SK-N-SH treated with all-trans-retinoic acid at 6 μM for 48 hours (cell line): ENCODE measurements around the gene TKT.

Experiments used
- CSDC2 ChIP-seq: fragments of 250-450 bp; sonication (Bioruptor Pico); IDR thresholded peaks from 2 replicates; pipeline ENCODE4 v1.5.0; 2020; ENCODE audit warnings: mild to moderate bottlenecking, moderate library complexity
- CSRNP3 ChIP-seq: fragments of 250-450 bp; sonication (Bioruptor Pico); IDR thresholded peaks from 2 replicates; pipeline ENCODE4 v1.5.1; 2021; ENCODE audit warnings: mild to moderate bottlenecking, moderate library complexity
- ISL1 ChIP-seq: fragments of 250-450 bp; sonication (Bioruptor Pico); IDR thresholded peaks from 2 replicates; pipeline ENCODE4 v2.1.2; 2022; ENCODE audit warnings: mild to moderate bottlenecking, moderate library complexity
- OSR1 ChIP-seq: fragments of 250-450 bp; sonication (Bioruptor Pico); IDR thresholded peaks from 2 replicates; pipeline ENCODE4 v1.8.0; 2022; ENCODE audit warnings: moderate library complexity, mild to moderate bottlenecking, inconsistent platforms
- RARB ChIP-seq: fragments of 250-450 bp; sonication (Bioruptor Pico); IDR thresholded peaks from 2 replicates; pipeline ENCODE4 v1.8.0; 2021; ENCODE audit warnings: mild to moderate bottlenecking, moderate library complexity
- TSHZ2 ChIP-seq: fragments of 250-450 bp; sonication (Bioruptor Pico); IDR thresholded peaks from 2 replicates; pipeline ENCODE4 v1.5.0; 2020; ENCODE audit warnings: mild to moderate bottlenecking, moderate library complexity
- ZC3H10 ChIP-seq: fragments of 250-450 bp; sonication (Bioruptor Pico); IDR thresholded peaks from 2 replicates; pipeline ENCODE4 v1.5.1; 2021; ENCODE audit warnings: mild to moderate bottlenecking, moderate library complexity
- ZNF70 ChIP-seq: fragments of 450-650 bp; formaldehyde crosslinking; IDR thresholded peaks from 2 replicates; pipeline ENCODE4 v1.5.0; 2020; ENCODE audit warnings: mild to moderate bottlenecking, moderate library complexity
- ZNF8 ChIP-seq: fragments of 450-650 bp; formaldehyde crosslinking; IDR thresholded peaks from 2 replicates; pipeline ENCODE4 v1.5.0; 2020; ENCODE audit warnings: mild to moderate bottlenecking, moderate library complexity

- no peak for TF ChIP-seq TSHZ2 (CRISPR knock-in tag)
- no peak for TF ChIP-seq OSR1 (CRISPR knock-in tag)
- no peak for TF ChIP-seq ZC3H10 (CRISPR knock-in tag)
- no peak for TF ChIP-seq ISL1 (CRISPR knock-in tag)
- TF ChIP-seq ZNF70 (CRISPR knock-in tag), result no peak
- TF ChIP-seq CSRNP3 (CRISPR knock-in tag), result no peak
- no peak for TF ChIP-seq CSDC2 (CRISPR knock-in tag)
- TF ChIP-seq RARB (CRISPR knock-in tag), result no peak
- TF ChIP-seq ZNF8, result no peak
Observed at GRCh38 chr3:53231532-53232511, 24.0 kb downstream of the TKT start.
